Endothelial cell (in vitro differentiated cells): ENCODE results near the gene ERI3. TPM values are rescaled to one million over a fixed set of nuclear protein-coding genes. Genes with fewer than 3 reads are reported as not detected.

Experiments used
- DNase-seq: peaks from one replicate; pipeline ENCODE4 v3.0.0; 2021; ENCODE audit warnings: low spot score
- H3K27ac Mint-ChIP-seq: one replicate; pipeline ENCODE4 v1.8.0; 2021; ENCODE audit warnings: mixed read lengths, inconsistent platforms; ENCODE audit not compliant: unreplicated experiment
- H3K27me3 Mint-ChIP-seq: one replicate; pipeline ENCODE4 v1.8.0; 2021; ENCODE audit warnings: mild to moderate bottlenecking, moderate library complexity, mixed read lengths, inconsistent platforms; ENCODE audit not compliant: unreplicated experiment
- H3K36me3 Mint-ChIP-seq: one replicate; pipeline ENCODE4 v1.8.0; 2021; ENCODE audit warnings: mild to moderate bottlenecking, low read depth, mixed read lengths, inconsistent platforms; ENCODE audit not compliant: unreplicated experiment
- H3K4me1 Mint-ChIP-seq: one replicate; pipeline ENCODE4 v1.8.0; 2021; ENCODE audit warnings: mild to moderate bottlenecking, mixed read lengths, inconsistent platforms; ENCODE audit not compliant: unreplicated experiment
- H3K4me3 Mint-ChIP-seq: one replicate; pipeline ENCODE4 v1.8.0; 2021; ENCODE audit warnings: mild to moderate bottlenecking, mixed read lengths, inconsistent platforms; ENCODE audit not compliant: unreplicated experiment
- H3K9me3 Mint-ChIP-seq: one replicate; pipeline ENCODE4 v1.8.0; 2021; ENCODE audit warnings: mixed read lengths, inconsistent platforms; ENCODE audit not compliant: unreplicated experiment
- total RNA-seq: library from RNA; stranded (reverse); fragmentation: NEBNext Ultra II Directional; extraction: Animal tissue kit (Norgen Biotek cat#: 25700); gene quantifications from one replicate; pipeline ENCODE4 v1.2.1, GENCODE V29; 2021; ENCODE audit not compliant: unreplicated experiment
- TF ChIP-seq, protein P1 (sequence below): fragments of 200-600 bp; sonication (generic); IDR thresholded peaks from one replicate; pipeline ENCODE4 v1.5.0; 2021; ENCODE audit warnings: antibody characterized with exemption; ENCODE audit not compliant: unreplicated experiment

Gene ERI3
- total RNA-seq, 1 donor from 2014 or later: 42.6 TPM

DNA sequence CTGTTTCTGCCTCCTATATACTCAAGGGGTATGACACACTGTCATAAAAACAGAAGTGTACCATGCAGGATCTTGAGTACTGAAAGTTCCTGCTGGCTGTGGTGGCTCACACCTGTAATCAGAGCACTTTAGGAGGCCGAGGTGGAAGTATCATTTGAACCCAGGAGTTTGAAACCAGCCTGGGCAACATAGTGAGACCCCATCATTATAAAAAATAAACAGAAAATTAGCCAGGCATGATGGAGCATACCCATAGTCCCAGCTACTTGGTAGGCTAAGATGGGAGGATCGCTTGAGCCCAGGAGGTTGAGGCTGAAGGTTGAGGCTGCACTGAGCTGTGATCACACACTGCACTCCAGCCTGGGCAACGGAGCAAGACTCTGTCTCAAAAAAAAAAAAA lies 20.1 kb downstream of the ERI3 start:
- Mint-ChIP-seq H3K27ac (no peak overlapping the region), H3K9me3 (peaks cover 5% of the 10 kb centered on the region), H3K4me1 (peaks cover 3% of the 10 kb centered on the region), H3K4me3 (no peak overlapping the region), H3K27me3 (peaks cover 8% of the 10 kb centered on the region), H3K36me3 (peaks cover 40% of the 10 kb centered on the region)
- TF ChIP-seq, protein P1, sequence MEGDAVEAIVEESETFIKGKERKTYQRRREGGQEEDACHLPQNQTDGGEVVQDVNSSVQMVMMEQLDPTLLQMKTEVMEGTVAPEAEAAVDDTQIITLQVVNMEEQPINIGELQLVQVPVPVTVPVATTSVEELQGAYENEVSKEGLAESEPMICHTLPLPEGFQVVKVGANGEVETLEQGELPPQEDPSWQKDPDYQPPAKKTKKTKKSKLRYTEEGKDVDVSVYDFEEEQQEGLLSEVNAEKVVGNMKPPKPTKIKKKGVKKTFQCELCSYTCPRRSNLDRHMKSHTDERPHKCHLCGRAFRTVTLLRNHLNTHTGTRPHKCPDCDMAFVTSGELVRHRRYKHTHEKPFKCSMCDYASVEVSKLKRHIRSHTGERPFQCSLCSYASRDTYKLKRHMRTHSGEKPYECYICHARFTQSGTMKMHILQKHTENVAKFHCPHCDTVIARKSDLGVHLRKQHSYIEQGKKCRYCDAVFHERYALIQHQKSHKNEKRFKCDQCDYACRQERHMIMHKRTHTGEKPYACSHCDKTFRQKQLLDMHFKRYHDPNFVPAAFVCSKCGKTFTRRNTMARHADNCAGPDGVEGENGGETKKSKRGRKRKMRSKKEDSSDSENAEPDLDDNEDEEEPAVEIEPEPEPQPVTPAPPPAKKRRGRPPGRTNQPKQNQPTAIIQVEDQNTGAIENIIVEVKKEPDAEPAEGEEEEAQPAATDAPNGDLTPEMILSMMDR: no peak
- no peak for DNase-seq

DNA sequence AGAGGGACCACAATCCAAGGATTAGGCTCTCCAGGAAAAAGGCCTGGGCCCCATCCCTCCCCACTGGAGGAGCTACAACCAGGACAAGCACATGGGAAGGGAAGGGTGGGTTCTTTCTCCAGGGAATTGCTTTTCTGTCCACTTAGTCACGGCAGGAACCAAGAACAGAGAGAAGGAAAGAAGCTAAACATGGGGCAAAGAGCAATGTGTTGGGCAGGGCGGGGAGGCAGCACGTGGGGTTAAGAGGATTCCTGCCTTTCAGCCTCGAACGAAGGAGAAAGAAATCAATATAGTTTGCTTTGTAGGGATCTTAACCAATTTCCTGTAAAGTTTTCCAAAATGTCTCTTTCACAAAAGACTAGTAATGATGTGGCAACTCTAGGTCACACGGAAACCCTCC lies 21.7 kb downstream of the ERI3 start:
- TF ChIP-seq, protein P1: no peak
- Mint-ChIP-seq H3K9me3 (peaks cover 5% of the 10 kb centered on the region), H3K4me3 (no peak overlapping the region), H3K4me1 (no peaks in the 10 kb centered on the region), H3K36me3 (peaks cover 34% of the 10 kb centered on the region), H3K27ac (no peak overlapping the region), H3K27me3 (peaks cover 7% of the 10 kb centered on the region)
- no peak for DNase-seq

DNA sequence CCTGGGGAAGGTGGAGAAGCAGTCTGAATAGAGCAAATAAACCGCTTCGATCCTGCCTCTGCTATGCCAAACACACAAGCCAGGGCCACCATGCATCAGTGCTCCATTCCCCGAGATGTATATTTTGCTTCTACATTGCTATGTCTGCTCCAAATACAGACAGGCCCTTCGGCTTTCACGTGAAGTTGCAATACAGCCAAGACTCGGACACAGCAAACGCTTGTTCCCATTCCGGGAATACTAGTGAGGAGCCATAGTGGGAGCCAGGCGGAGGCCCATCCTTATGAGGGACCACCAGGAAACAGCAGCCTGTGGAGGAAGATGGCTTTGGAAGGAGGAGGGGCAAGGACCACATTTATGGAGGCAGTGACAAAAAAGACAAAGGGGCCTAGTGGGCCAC lies 22.6 kb downstream of the ERI3 start:
- peaks cover 7% of the 10 kb centered on the region for H3K27me3 Mint-ChIP-seq
- H3K9me3 Mint-ChIP-seq: peaks cover 5% of the 10 kb centered on the region
- no peak overlapping the region for H3K27ac Mint-ChIP-seq
- DNase-seq: no peak
- TF ChIP-seq, protein P1: no peak
- no peak overlapping the region for H3K4me3 Mint-ChIP-seq
- H3K4me1 Mint-ChIP-seq: no peaks in the 10 kb centered on the region
- H3K36me3 Mint-ChIP-seq: peaks cover 26% of the 10 kb centered on the region

DNA sequence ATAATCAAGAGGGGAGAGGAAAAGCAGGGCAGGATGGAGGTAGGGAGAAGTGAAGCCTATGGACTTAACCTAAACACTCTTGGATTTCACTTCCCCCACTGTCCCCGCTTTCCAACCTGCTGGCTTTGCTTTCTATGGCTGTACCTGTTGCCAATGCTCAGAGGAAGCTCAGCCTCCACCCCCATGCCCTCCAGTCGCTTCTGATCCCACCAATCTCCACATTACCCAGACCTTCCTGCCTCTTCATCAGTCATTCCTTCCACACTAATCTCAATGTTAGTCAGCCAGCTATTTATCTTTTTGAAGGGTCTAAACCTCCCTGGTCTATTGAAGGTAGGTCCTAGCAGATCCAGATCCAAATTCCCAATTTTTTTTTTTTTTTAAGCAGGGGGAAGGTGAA lies 24.1 kb downstream of the ERI3 start:
- no peak for DNase-seq
- no peak overlapping the region for H3K27ac Mint-ChIP-seq

DNA sequence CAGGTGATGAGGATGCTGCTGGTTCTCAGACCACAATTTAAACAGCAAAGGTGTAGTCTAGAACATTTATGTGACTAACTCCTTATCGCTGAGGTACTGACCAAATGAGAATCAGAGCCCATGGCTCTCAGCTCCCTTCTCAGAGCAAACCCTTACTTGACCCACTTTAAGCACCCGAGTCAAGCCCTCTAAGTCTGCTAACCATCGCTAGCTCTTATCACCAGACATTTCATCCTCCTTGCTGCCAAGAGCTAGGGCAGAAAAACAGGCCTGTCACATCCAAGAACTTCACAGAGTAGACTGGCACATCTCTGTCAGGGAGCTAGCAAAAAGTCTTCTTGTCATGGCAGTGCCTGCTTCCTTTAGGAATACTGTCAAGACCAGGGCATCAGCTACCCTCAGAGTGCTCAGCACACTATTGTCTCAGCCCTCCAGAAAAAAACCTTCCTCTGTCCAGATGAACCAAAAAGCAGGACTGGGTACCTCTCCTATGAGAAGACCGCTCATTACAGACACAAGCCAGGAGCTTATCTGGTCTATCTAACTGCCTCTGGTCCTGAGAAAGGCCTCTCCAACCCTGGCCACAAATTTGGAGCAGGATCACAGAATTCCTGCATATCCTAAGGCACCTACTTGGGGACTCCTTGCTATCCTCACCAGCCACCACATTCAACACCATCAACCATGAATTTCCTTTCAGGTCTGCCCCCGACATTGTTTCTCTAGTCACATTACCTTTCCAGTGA lies 26.2 kb downstream of the ERI3 start:
- TF ChIP-seq, protein P1: no peak
- no peak for DNase-seq
- no peak overlapping the region for H3K4me3 Mint-ChIP-seq
- no peak overlapping the region for H3K27ac Mint-ChIP-seq
- H3K4me1 Mint-ChIP-seq: no peaks in the 10 kb centered on the region
- H3K36me3 Mint-ChIP-seq: peaks cover 14% of the 10 kb centered on the region
- no peaks in the 10 kb centered on the region for H3K9me3 Mint-ChIP-seq
- peaks cover 2% of the 10 kb centered on the region for H3K27me3 Mint-ChIP-seq

More for the DNA sequence above, 24.1 kb downstream of the ERI3 start:
- H3K27me3 Mint-ChIP-seq: peaks cover 4% of the 10 kb centered on the region
- TF ChIP-seq, protein P1: no peak
- H3K36me3 Mint-ChIP-seq: peaks cover 16% of the 10 kb centered on the region
- H3K9me3 Mint-ChIP-seq: peaks cover 2% of the 10 kb centered on the region
- H3K4me1 Mint-ChIP-seq: no peaks in the 10 kb centered on the region
- no peak overlapping the region for H3K4me3 Mint-ChIP-seq
